ENCODE data around the gene TP53TG3D. TPM values are rescaled to one million over a fixed set of nuclear protein-coding genes. Genes with fewer than 3 reads are reported as not detected.
"Not testable (repeated sequence)": the region's sequence is repeated elsewhere in the genome, so short reads cannot be mapped to it uniquely, and the experiment has no call there.

TP53TG3D gene
- not detected for polyA plus RNA-seq (2013, experiment 1 of 2)
- polyA plus RNA-seq (2013, experiment 2 of 2): not detected

GRCh38 chr16:32252986-32253385 lies at the start of gene TP53TG3D:
TSS of gene TP53TG3D (plus strand) at chr16:32253286. CDS start at chr16:32253354, 68 bp downstream.
- no CpG with 5 or more reads among the region's 26 CpGs for WGBS, 2 experiments (ENCODE audit: insufficient coverage in 2 of 2)
- H3K36me3 ChIP-seq (ENCODE audit: control insufficient read depth, insufficient read depth, low read length); H3K27ac ChIP-seq (ENCODE audit: low read depth, low read length, severe bottlenecking); H3K9me3 ChIP-seq (ENCODE audit: control insufficient read depth, low read length); H3K4me1 ChIP-seq (ENCODE audit: control insufficient read depth, insufficient read depth, low read length, poor library complexity, severe bottlenecking); H3K4me3 ChIP-seq (ENCODE audit: extremely low read depth, insufficient read depth, low read length, poor library complexity, severe bottlenecking): not testable (repeated sequence)

DNA sequence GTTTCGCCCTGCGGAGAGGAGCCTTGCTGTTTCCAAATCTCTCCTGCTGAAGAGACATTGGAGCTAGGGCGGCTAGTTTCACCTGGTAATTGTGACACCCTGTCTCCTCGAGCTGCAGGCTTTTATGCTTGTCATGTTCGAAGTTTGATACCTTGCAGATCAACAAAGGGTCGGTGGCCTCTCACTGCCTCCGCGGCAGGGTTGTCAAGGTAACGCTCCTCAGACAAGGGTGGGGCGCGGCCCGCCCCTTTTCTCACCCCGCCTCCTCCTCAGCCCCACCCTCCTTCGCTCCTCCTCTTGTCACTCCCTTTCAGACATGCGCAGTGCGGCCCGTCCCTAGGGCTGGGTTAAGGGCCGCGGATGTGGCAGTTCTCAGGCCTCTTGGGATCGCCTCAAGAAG lies 421 bp downstream of the TP53TG3D start:
- not testable (repeated sequence) for H3K4me1 ChIP-seq (ENCODE audit: control insufficient read depth, insufficient read depth, low read length, poor library complexity, severe bottlenecking); H3K4me3 ChIP-seq (ENCODE audit: extremely low read depth, insufficient read depth, low read length, poor library complexity, severe bottlenecking); H3K9me3 ChIP-seq (ENCODE audit: control insufficient read depth, low read length); H3K27ac ChIP-seq (ENCODE audit: low read depth, low read length, severe bottlenecking); H3K36me3 ChIP-seq (ENCODE audit: control insufficient read depth, insufficient read depth, low read length)
- WGBS, 2 experiments (ENCODE audit: insufficient coverage in 2 of 2): no CpG with 5 or more reads among the region's 20 CpGs

GRCh38 chr16:32261526-32261925 lies 8.4 kb downstream of the TP53TG3D start:
- no CpG with 5 or more reads among the region's 5 CpGs for WGBS, 2 experiments (ENCODE audit: insufficient coverage in 2 of 2)

DNA sequence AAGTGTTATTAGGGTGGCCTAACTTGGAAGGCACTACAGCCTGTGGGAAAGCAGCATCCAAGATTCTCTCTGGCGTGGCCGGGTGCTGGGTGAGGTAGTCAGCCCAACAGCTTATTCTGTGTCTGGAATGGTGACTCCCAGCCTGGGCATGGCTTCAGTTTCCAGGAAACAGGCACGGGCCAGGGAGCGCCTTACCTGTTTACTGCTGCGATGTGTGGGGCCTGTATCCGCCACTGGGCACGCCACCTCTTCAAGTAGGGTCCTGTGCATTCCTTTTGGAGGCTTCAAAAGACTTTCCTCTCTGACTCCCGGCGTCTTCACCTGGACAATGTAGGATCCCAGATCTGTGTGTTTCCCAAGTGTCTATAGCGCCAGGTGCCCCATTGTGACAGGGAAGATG lies 10.5 kb downstream of the TP53TG3D start:
- no CpG with 5 or more reads among the region's 10 CpGs for WGBS, 2 experiments (ENCODE audit: insufficient coverage in 2 of 2)

More at GRCh38 chr16:32261526-32261925, 8.4 kb downstream of the TP53TG3D start:
- not testable (repeated sequence) for H3K27ac ChIP-seq (ENCODE audit: low read depth, low read length, severe bottlenecking); H3K4me1 ChIP-seq (ENCODE audit: control insufficient read depth, insufficient read depth, low read length, poor library complexity, severe bottlenecking); H3K4me3 ChIP-seq (ENCODE audit: extremely low read depth, insufficient read depth, low read length, poor library complexity, severe bottlenecking); H3K9me3 ChIP-seq (ENCODE audit: control insufficient read depth, low read length); H3K36me3 ChIP-seq (ENCODE audit: control insufficient read depth, insufficient read depth, low read length)

GRCh38 chr16:32281910-32282309 lies 28.8 kb downstream of the TP53TG3D start:
- not testable (repeated sequence) for H3K4me3 ChIP-seq (ENCODE audit: extremely low read depth, insufficient read depth, low read length, poor library complexity, severe bottlenecking); H3K9me3 ChIP-seq (ENCODE audit: control insufficient read depth, low read length); H3K27ac ChIP-seq (ENCODE audit: low read depth, low read length, severe bottlenecking); H3K4me1 ChIP-seq (ENCODE audit: control insufficient read depth, insufficient read depth, low read length, poor library complexity, severe bottlenecking); H3K36me3 ChIP-seq (ENCODE audit: control insufficient read depth, insufficient read depth, low read length)
- WGBS, 2 experiments (ENCODE audit: insufficient coverage in 2 of 2): no CpG with 5 or more reads among the region's 1 CpG

More for the DNA sequence above, 10.5 kb downstream of the TP53TG3D start:
- H3K4me1 ChIP-seq (ENCODE audit: control insufficient read depth, insufficient read depth, low read length, poor library complexity, severe bottlenecking); H3K27ac ChIP-seq (ENCODE audit: low read depth, low read length, severe bottlenecking); H3K4me3 ChIP-seq (ENCODE audit: extremely low read depth, insufficient read depth, low read length, poor library complexity, severe bottlenecking); H3K36me3 ChIP-seq (ENCODE audit: control insufficient read depth, insufficient read depth, low read length); H3K9me3 ChIP-seq (ENCODE audit: control insufficient read depth, low read length): not testable (repeated sequence)

DNA sequence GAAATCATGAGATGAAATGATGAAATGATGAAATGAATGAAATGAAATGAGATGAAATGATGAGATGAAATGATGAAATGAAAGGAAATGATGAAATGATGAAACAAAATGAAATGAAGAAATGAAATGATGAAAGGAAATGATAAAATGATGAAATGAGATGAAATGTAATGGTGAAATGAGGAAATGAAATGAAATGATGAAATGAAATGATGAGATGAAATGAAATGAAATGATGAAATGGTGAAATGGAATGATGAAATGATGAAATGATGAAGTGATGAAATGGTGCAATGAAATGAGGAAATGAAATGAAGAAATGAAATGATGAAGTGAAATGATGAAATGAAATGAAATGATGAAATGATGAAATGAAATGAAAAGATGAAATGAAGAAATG lies 29.9 kb downstream of the TP53TG3D start:
- H3K4me1 ChIP-seq (ENCODE audit: control insufficient read depth, insufficient read depth, low read length, poor library complexity, severe bottlenecking); H3K9me3 ChIP-seq (ENCODE audit: control insufficient read depth, low read length); H3K36me3 ChIP-seq (ENCODE audit: control insufficient read depth, insufficient read depth, low read length); H3K4me3 ChIP-seq (ENCODE audit: extremely low read depth, insufficient read depth, low read length, poor library complexity, severe bottlenecking); H3K27ac ChIP-seq (ENCODE audit: low read depth, low read length, severe bottlenecking): not testable (repeated sequence)

DNA sequence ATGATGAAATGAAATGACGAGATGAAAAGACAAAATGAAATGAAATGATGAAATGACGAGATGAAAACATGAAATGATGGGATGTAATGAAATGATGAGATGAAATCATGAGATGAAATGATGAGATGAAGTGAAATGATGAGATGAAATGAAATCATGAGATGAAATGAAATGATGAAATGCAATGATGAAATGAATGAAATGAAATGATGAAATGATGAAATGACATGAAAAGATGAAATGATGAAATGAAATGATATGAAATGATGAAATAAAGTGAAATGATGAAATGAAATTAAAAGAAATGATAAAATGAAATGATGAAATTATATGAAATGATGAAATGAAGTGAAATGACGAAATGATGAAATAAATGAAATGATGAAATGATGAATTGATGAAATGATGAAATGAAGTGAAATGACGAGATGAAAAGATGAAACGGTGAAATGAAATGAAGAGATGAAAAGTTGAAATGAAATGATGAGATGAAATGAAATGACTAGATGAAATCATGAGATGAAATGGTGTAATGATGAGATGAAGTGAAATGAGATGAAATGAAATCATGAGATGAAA lies 30.9 kb downstream of the TP53TG3D start:
- not testable (repeated sequence) for H3K27ac ChIP-seq (ENCODE audit: low read depth, low read length, severe bottlenecking); H3K4me1 ChIP-seq (ENCODE audit: control insufficient read depth, insufficient read depth, low read length, poor library complexity, severe bottlenecking); H3K9me3 ChIP-seq (ENCODE audit: control insufficient read depth, low read length); H3K4me3 ChIP-seq (ENCODE audit: extremely low read depth, insufficient read depth, low read length, poor library complexity, severe bottlenecking); H3K36me3 ChIP-seq (ENCODE audit: control insufficient read depth, insufficient read depth, low read length)
- WGBS, 2 experiments (ENCODE audit: insufficient coverage in 2 of 2): 61 to 65% methylated on average over 3 to 5 of the region's 5 CpGs

DNA sequence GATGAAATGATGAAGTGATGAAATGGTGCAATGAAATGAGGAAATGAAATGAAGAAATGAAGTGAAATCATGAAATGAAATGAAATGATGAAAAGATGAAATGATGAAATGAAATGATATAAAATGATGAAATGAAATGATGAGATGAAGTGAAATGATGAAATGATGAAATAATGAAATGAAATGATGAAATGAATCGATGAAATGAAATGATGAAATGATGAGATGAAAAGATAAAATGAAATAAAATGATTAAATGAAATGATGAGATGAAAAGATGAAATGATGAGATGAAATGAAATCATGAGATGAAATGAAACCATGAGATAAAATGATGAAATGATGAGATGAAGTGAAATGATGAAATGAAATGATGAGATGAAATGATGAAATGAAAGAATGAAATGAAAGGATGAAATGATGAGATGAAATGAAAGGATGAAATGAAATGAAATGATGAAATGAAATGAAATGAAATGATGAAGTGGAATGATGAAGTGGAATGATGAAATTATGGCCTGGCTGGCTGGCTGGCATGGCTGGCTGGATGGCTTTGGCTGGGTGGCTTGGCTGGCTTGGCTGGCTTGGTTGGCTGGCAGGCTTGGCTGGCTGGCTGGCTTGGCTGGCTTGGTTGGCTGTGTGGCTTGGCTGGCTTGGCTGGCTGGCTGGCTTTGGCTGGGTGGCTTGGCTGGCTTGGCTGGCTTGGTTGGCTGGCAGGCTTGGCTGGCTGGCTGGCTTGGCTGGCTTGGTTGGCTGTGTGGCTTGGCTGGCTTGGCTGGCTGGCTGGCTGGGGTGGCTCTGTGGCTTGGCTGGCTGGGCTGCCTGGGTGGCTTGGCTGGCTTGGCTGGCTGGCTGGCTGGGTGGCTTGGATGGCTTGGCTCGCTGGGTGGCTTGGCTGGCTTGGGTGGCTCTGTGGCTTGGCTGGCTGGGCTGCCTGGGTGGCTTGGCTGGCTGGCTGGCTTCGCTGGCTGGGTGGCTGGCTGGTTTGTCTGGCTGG lies 32.0 kb downstream of the TP53TG3D start:
- H3K4me1 ChIP-seq (ENCODE audit: control insufficient read depth, insufficient read depth, low read length, poor library complexity, severe bottlenecking); H3K27ac ChIP-seq (ENCODE audit: low read depth, low read length, severe bottlenecking); H3K9me3 ChIP-seq (ENCODE audit: control insufficient read depth, low read length); H3K4me3 ChIP-seq (ENCODE audit: extremely low read depth, insufficient read depth, low read length, poor library complexity, severe bottlenecking); H3K36me3 ChIP-seq (ENCODE audit: control insufficient read depth, insufficient read depth, low read length): not testable (repeated sequence)
- 50% methylated on average over 2 of the region's 3 CpGs for WGBS, 2 experiments (ENCODE audit: insufficient coverage in 2 of 2)

- H3K4me1 ChIP-seq (ENCODE audit: control insufficient read depth, insufficient read depth, low read length, poor library complexity, severe bottlenecking); H3K36me3 ChIP-seq (ENCODE audit: control insufficient read depth, insufficient read depth, low read length); H3K4me3 ChIP-seq (ENCODE audit: extremely low read depth, insufficient read depth, low read length, poor library complexity, severe bottlenecking); H3K9me3 ChIP-seq (ENCODE audit: control insufficient read depth, low read length); H3K27ac ChIP-seq (ENCODE audit: low read depth, low read length, severe bottlenecking): not testable (repeated sequence)
- WGBS, 2 experiments (ENCODE audit: insufficient coverage in 2 of 2): no CpG with 5 or more reads among the region's 15 CpGs
These were observed 33.1 kb downstream of the TP53TG3D start for GRCh38 chr16:32286193-32286592.

DNA sequence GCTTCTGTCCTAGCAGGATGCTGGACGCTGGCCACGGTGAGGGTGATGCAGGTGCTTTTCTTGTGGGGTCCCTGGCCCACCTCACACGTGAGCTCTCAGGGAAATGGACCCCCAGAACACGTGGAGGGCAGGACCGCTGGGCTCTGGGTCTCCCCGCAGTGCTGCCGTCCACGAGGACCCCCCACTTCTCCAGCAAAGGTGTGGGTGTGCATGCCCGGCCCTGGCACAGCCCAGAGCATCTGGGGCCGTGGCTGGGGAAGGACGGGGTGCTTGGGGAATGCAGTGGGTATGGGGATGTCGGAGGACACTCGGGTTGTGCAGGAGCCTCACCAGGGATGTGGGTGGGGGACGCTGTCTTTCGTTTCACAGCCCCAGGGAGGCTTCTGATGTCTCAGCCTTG lies 34.7 kb downstream of the TP53TG3D start:
- not testable (repeated sequence) for H3K27ac ChIP-seq (ENCODE audit: low read depth, low read length, severe bottlenecking); H3K4me3 ChIP-seq (ENCODE audit: extremely low read depth, insufficient read depth, low read length, poor library complexity, severe bottlenecking); H3K4me1 ChIP-seq (ENCODE audit: control insufficient read depth, insufficient read depth, low read length, poor library complexity, severe bottlenecking); H3K9me3 ChIP-seq (ENCODE audit: control insufficient read depth, low read length); H3K36me3 ChIP-seq (ENCODE audit: control insufficient read depth, insufficient read depth, low read length)
- WGBS, 2 experiments (ENCODE audit: insufficient coverage in 2 of 2): no CpG with 5 or more reads among the region's 15 CpGs

DNA sequence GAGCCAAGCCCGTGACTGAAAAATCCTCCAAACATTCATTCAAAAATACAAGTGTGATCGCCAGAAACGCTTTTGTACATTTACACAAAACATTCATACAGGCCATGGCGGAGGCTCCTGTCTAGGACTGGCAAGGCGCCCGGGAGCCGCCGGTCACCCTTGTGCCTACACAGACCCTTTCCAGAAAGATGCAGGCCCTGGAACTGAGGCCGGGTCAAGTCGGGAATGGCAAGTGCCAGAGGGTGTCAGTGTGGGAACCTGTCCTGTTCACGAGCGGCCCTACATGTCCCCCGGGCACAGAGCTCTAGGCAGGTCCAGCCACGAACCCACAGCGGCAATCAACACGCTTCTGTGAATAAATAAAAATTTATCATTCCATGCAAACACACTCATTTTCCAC lies 36.1 kb downstream of the TP53TG3D start:
- H3K27ac ChIP-seq (ENCODE audit: low read depth, low read length, severe bottlenecking); H3K9me3 ChIP-seq (ENCODE audit: control insufficient read depth, low read length); H3K36me3 ChIP-seq (ENCODE audit: control insufficient read depth, insufficient read depth, low read length); H3K4me1 ChIP-seq (ENCODE audit: control insufficient read depth, insufficient read depth, low read length, poor library complexity, severe bottlenecking); H3K4me3 ChIP-seq (ENCODE audit: extremely low read depth, insufficient read depth, low read length, poor library complexity, severe bottlenecking): not testable (repeated sequence)
- WGBS, 2 experiments (ENCODE audit: insufficient coverage in 2 of 2): no CpG with 5 or more reads among the region's 16 CpGs
